ENCODE data around the gene ADI1. TPM values are rescaled to one million over a fixed set of nuclear protein-coding genes. Genes with fewer than 3 reads are reported as not detected.

Gene ADI1
- total and polyA plus RNA-seq, 2 of the 8 experiments (the other 6 are each of a cell fraction or from before 2014, with no cell fraction given) = 12.2 to 40.2 TPM

- TF ChIP-seq E2F6 (IDR thresholded peaks at IDR 0.05) (no peak), SP1 (IDR thresholded peaks at IDR 0.05; ENCODE audit: low read depth, low read length) (no peak), MAX (IDR thresholded peaks at IDR 0.05) (no peak), BRCA1 (IDR thresholded peaks at IDR 0.05; ENCODE audit: low read depth, low read length) (no peak), BCL11A (IDR thresholded peaks at IDR 0.05; ENCODE audit: low read depth in 2 of 2, low read length in 2 of 2) (no peak), TBP (IDR thresholded peaks at IDR 0.05; ENCODE audit: low read depth, low read length) (no peak), JUN (IDR thresholded peaks at IDR 0.05; ENCODE audit: low read depth, low read length) (no peak), MAFK (IDR thresholded peaks at IDR 0.05; ENCODE audit: low read depth, low read length) (no peak), SP4 (IDR thresholded peaks at IDR 0.05; ENCODE audit: low read length) (no peak)
Measured at GRCh38 chr2:3486047-3487027, 33.0 kb downstream of the ADI1 start (continued).

Measured in H1 (cell line).